Endothelial cell of umbilical vein (primary cell): ENCODE results near the gene TSPAN14. TPM values are rescaled to one million over a fixed set of nuclear protein-coding genes. Genes with fewer than 3 reads are reported as not detected.

Source experiments
- BruUV-seq: library from RNA; stranded (reverse); fragments of 400-500 nt; replicated peaks from 2 replicates; lab custom pipeline; 2021; lab: Mats Ljungman, UMichigan
- CTCF ChIA-PET: fragments of 300-600, 350-600 bp; sonication (Branson Sonifier 250); formaldehyde crosslinking; loops from one replicate; lab custom pipeline; 2021; ENCODE audit warnings: antibody characterized with exemption, inconsistent platforms; lab: Charles Lee
- POLR2A ChIA-PET: fragments of 300-600, 350-600 bp; sonication (Branson Sonifier 250); formaldehyde crosslinking; loops from one replicate; lab custom pipeline; 2021; ENCODE audit warnings: antibody characterized with exemption, inconsistent platforms; lab: Charles Lee
- DNase-seq: peaks from one replicate; pipeline ENCODE4 v3.0.0-alpha.2; 2011; ENCODE audit warnings: low read depth, low spot score
- FAIRE-seq: peaks from 2 replicates; lab custom pipeline; 2011; peaks lifted over from hg19 to GRCh38; lab: Jason Lieb, UNC
- H2AFZ ChIP-seq: 2 replicates; pipeline ENCODE4 v1.6.0; 2012; ENCODE audit warnings: low read depth, low read length, control low read depth, inconsistent platforms
- H3K27ac ChIP-seq: 2 replicates; pipeline ENCODE4 v1.5.1; 2011; ENCODE audit warnings: low read depth, mild to moderate bottlenecking, control low read depth, low read length, moderate library complexity; ENCODE audit not compliant: insufficient read depth
- H3K27me3 ChIP-seq, 2 experiments: 2 replicates each; pipeline versions ENCODE4 v1.6.0 to v1.6.1; 2011; ENCODE audit warnings: low read length in 2 of 2, mixed read lengths in 1 of 2; ENCODE audit not compliant: control insufficient read depth in 2 of 2, insufficient read depth in 2 of 2
- H3K36me3 ChIP-seq, 2 experiments: 2 replicates in 1 of 2; 3 replicates in 1 of 2; pipeline ENCODE4 v1.5.1; 2011; ENCODE audit warnings: low read length in 2 of 2, mild to moderate bottlenecking in 1 of 2, moderate library complexity in 1 of 2; ENCODE audit not compliant: control insufficient read depth in 2 of 2, insufficient read depth in 2 of 2; ENCODE audit errors: extremely low read depth in 1 of 2
- H3K4me1 ChIP-seq: 3 replicates; pipeline ENCODE4 v1.5.1; 2011; ENCODE audit warnings: mild to moderate bottlenecking, low read length; ENCODE audit not compliant: control insufficient read depth, insufficient read depth; ENCODE audit errors: extremely low read depth
- H3K4me2 ChIP-seq: 2 replicates; pipeline ENCODE4 v1.6.1; 2011; ENCODE audit warnings: low read length, control low read depth, mixed read lengths; ENCODE audit not compliant: insufficient read depth
- H3K4me3 ChIP-seq, 3 experiments: fragments of 200-600 bp in 1 of 3; sonication (generic), shearing (Covaris generic) in 1 of 3; replicated peaks in 1 of 3; 2 replicates each; pipeline ENCODE4 v1.5.1; 2011 to 2016; ENCODE audit warnings: control low read depth in 3 of 3, low read length in 3 of 3, mild to moderate bottlenecking in 2 of 3, inconsistent platforms in 1 of 3, low read depth in 1 of 3, moderate library complexity in 1 of 3; ENCODE audit not compliant: insufficient read depth in 1 of 3
- H3K79me2 ChIP-seq: 2 replicates; pipeline ENCODE4 v1.6.0; 2012; ENCODE audit warnings: low read length, inconsistent platforms; ENCODE audit not compliant: control insufficient read depth, insufficient read depth
- H3K9ac ChIP-seq: replicated peaks from 2 replicates; pipeline ENCODE3; 2011; ENCODE audit warnings: low read length, control low read depth; ENCODE audit not compliant: insufficient read depth; ENCODE audit errors: extremely low read depth
- H3K9me1 ChIP-seq: replicated peaks from 3 replicates; pipeline ENCODE4 v1.6.0; 2011; ENCODE audit warnings: mild to moderate bottlenecking, low read length; ENCODE audit not compliant: control insufficient read depth, insufficient read depth; ENCODE audit errors: extremely low read depth
- H3K9me3 ChIP-seq: replicated peaks from 2 replicates; pipeline ENCODE4 v1.5.1; 2012; ENCODE audit warnings: low read length, inconsistent platforms; ENCODE audit not compliant: control insufficient read depth, insufficient read depth
- H4K20me1 ChIP-seq: replicated peaks from 2 replicates; pipeline ENCODE3; 2011; ENCODE audit warnings: mild to moderate bottlenecking, low read length; ENCODE audit not compliant: control insufficient read depth, insufficient read depth; ENCODE audit errors: extremely low read depth
- EZH2 ChIP-seq: IDR thresholded peaks from 2 replicates; pipeline ENCODE4 v1.6.1; 2012; ENCODE audit warnings: borderline replicate concordance, low read depth, mild to moderate bottlenecking, moderate library complexity, low read length, inconsistent platforms; ENCODE audit not compliant: severe bottlenecking
- FOS ChIP-seq: IDR thresholded peaks from 2 replicates; pipeline ENCODE4 v1.6.1; 2011; ENCODE audit warnings: mild to moderate bottlenecking, low read length, moderate library complexity, borderline replicate concordance; ENCODE audit not compliant: insufficient read depth
- GATA2 ChIP-seq: IDR thresholded peaks from 2 replicates; pipeline ENCODE4 v1.7.0; 2011; ENCODE audit warnings: low read depth, mild to moderate bottlenecking, moderate library complexity, mixed read lengths, low read length; ENCODE audit not compliant: insufficient read length, insufficient read depth
- JUN ChIP-seq: IDR thresholded peaks from 2 replicates; pipeline ENCODE4 v1.6.1; 2011; ENCODE audit warnings: borderline replicate concordance, low read depth; ENCODE audit not compliant: insufficient read length, insufficient read depth
- MYC ChIP-seq: IDR thresholded peaks from one replicate; pipeline ENCODE4 v1.6.1; 2011; ENCODE audit warnings: mild to moderate bottlenecking, low read depth, low read length
- POLR2AphosphoS5 ChIP-seq: IDR thresholded peaks from 2 replicates; pipeline ENCODE4 v1.6.1; 2012; ENCODE audit warnings: low read depth, mild to moderate bottlenecking, control low read depth, low read length, moderate library complexity; ENCODE audit not compliant: insufficient read depth
- dilution Hi-C: fragments of 300-500 bp; cut with MboI; formaldehyde crosslinking; loops from one replicate; pipeline ENCODE4 v1.15.0; 2019; ENCODE audit warnings: low sequenced_read_pairs; ENCODE audit not compliant: extremely low pct_ligation_motif_present
- intact Hi-C: fragments of 100-400 bp; cut with micrococcal nuclease; formaldehyde crosslinking; loops from one replicate; pipeline ENCODE4 v1.10.0; 2022
- polyA plus RNA-seq, 4 experiments: library from polyadenylated mRNA; depleted of rRNA in 3 of 4; stranded (reverse) in 3 of 4; unstranded in 1 of 4; fragments of >200 nt; gene quantifications; 2 replicates each; pipeline versions ENCODE4 v1.2.1 to v1.2.3, GENCODE V29; 2011 to 2012; ENCODE audit warnings: missing spikeins in 1 of 4
- total RNA-seq: library from RNA; stranded (reverse); gene quantifications from 2 replicates; pipeline ENCODE4 v1.2.3, GENCODE V29; 2021
- TF ChIP-seq, protein P1 (sequence below), 2 donors: IDR thresholded peaks; 1 replicate in 1 of 2; 2 replicates in 1 of 2; pipeline ENCODE4 v1.5.1; 2011; ENCODE audit warnings: low read length in 2 of 2, mild to moderate bottlenecking in 2 of 2, moderate library complexity in 2 of 2, control low read depth in 1 of 2, inconsistent platforms in 1 of 2, low read depth in 1 of 2; ENCODE audit not compliant: insufficient read depth in 1 of 2; ENCODE audit errors: extremely low read depth in 1 of 2
- TF ChIP-seq, protein P2 (sequence below): IDR thresholded peaks from 2 replicates; pipeline ENCODE4 v1.6.1; 2011; ENCODE audit not compliant: insufficient read depth, insufficient read length

TSPAN14 gene
- total and polyA plus RNA-seq, 2 donors (not counting 3 experiments of a cell fraction or from before 2014, with no cell fraction given): 210 to 242 TPM

GRCh38 chr10:80411681-80412220 lies 42.4 kb upstream of the TSPAN14 start:
- intact Hi-C loops (loop anchor here (1.0 to 5.0 kb wide), 4 partner anchors 23 to 209 kb away; no protein-coding TSS in a partner anchor), dilution Hi-C loops (no loop called here)
- TF ChIP-seq GATA2 (no peak), EZH2 (no peak), FOS (no peak), JUN (no peak), POLR2AphosphoS5 (no peak), MYC (no peak)
- TF ChIP-seq, protein P1, sequence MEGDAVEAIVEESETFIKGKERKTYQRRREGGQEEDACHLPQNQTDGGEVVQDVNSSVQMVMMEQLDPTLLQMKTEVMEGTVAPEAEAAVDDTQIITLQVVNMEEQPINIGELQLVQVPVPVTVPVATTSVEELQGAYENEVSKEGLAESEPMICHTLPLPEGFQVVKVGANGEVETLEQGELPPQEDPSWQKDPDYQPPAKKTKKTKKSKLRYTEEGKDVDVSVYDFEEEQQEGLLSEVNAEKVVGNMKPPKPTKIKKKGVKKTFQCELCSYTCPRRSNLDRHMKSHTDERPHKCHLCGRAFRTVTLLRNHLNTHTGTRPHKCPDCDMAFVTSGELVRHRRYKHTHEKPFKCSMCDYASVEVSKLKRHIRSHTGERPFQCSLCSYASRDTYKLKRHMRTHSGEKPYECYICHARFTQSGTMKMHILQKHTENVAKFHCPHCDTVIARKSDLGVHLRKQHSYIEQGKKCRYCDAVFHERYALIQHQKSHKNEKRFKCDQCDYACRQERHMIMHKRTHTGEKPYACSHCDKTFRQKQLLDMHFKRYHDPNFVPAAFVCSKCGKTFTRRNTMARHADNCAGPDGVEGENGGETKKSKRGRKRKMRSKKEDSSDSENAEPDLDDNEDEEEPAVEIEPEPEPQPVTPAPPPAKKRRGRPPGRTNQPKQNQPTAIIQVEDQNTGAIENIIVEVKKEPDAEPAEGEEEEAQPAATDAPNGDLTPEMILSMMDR (IDR thresholded peaks at IDR 0.05; ENCODE audit: extremely low read depth in 1 of 2, insufficient read depth in 1 of 2, low read depth in 1 of 2, low read length in 2 of 2): no peak
- TF ChIP-seq, protein P2, sequence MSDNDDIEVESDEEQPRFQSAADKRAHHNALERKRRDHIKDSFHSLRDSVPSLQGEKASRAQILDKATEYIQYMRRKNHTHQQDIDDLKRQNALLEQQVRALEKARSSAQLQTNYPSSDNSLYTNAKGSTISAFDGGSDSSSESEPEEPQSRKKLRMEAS: no peak
- ChIA-PET POLR2A (no interaction called here), CTCF (interaction anchor here (1.5 to 3.3 kb wide), 6 partner anchors 11 to 98 kb away, joined by 3 to 29 read pairs (median 7); no protein-coding TSS in a partner anchor)
- peak overlapping the region; percentile 78 for H3K9ac ChIP-seq
- H3K4me3 ChIP-seq: no peak overlapping the region
- H3K9me1 ChIP-seq: no peaks in the 10 kb centered on the region
- H3K4me2 ChIP-seq: peak overlapping the region; percentile 77
- DNase-seq: peak; percentile 52
- no peak overlapping the region for H2AFZ ChIP-seq
- H3K79me2 ChIP-seq: peaks cover 70% of the 10 kb centered on the region
- peak overlapping the region; percentile 93 for H3K27ac ChIP-seq
- H4K20me1 ChIP-seq: no peaks in the 10 kb centered on the region
- H3K27me3 ChIP-seq: no peaks in the 10 kb centered on the region
- BruUV-seq: no TSS peak
- H3K9me3 ChIP-seq: no peaks in the 10 kb centered on the region
- no peak for FAIRE-seq
- H3K36me3 ChIP-seq: peaks cover 0 to 4% of the 10 kb centered on the region in 2 experiments
- peaks cover 72% of the 10 kb centered on the region for H3K4me1 ChIP-seq
